Effector memory CD4-positive, alpha-beta T cell (primary cell): ENCODE results near the gene MYT1.

Source experiments
- DNase-seq, 3 donors: peaks; one replicate each; pipeline ENCODE4 v3.0.0-alpha.2; 2020
- H3K27ac ChIP-seq: 2 replicates; pipeline ENCODE4 v1.7.0; 2013; ENCODE audit warnings: mild to moderate bottlenecking, low read length, moderate library complexity; ENCODE audit not compliant: insufficient read depth, poor library complexity, severe bottlenecking
- H3K27me3 ChIP-seq: replicated peaks from 2 replicates; pipeline ENCODE4 v1.7.0; 2013; ENCODE audit warnings: mild to moderate bottlenecking, low read length; ENCODE audit not compliant: insufficient read depth, control insufficient read depth, poor library complexity, severe bottlenecking
- H3K36me3 ChIP-seq: 2 replicates; pipeline ENCODE4 v1.7.0; 2013; ENCODE audit warnings: mild to moderate bottlenecking, low read length, moderate library complexity; ENCODE audit not compliant: control insufficient read depth, insufficient read depth
- H3K4me1 ChIP-seq: 2 replicates; pipeline ENCODE4 v1.7.0; 2013; ENCODE audit warnings: low read length, mild to moderate bottlenecking; ENCODE audit not compliant: control insufficient read depth, insufficient read depth, poor library complexity, severe bottlenecking
- H3K4me3 ChIP-seq: 2 replicates; pipeline ENCODE4 v1.7.0; 2013; ENCODE audit warnings: low read length, low read depth, mild to moderate bottlenecking; ENCODE audit not compliant: insufficient read depth, poor library complexity, severe bottlenecking
- H3K9me3 ChIP-seq: 2 replicates; pipeline ENCODE4 v1.7.0; 2013; ENCODE audit warnings: mild to moderate bottlenecking, low read length, moderate library complexity; ENCODE audit not compliant: control insufficient read depth

Gene MYT1

GRCh38 chr20:64189530-64189966, 25.3 kb downstream of the MYT1 start:
- Histone ChIP-seq H3K4me1 (no peaks in the 10 kb centered on the region), H3K9me3 (no peaks in the 10 kb centered on the region), H3K4me3 (no peak overlapping the region), H3K36me3 (no peaks in the 10 kb centered on the region), H3K27me3 (no peaks in the 10 kb centered on the region), H3K27ac (no peak overlapping the region)
- no peak for DNase-seq

- H3K27ac ChIP-seq = no peak overlapping the region
Observed at GRCh38 chr20:64189986-64190385, 25.7 kb downstream of the MYT1 start.

GRCh38 chr20:64191002-64191401, 26.8 kb downstream of the MYT1 start:
- Histone ChIP-seq H3K27me3 (no peaks in the 10 kb centered on the region), H3K4me1 (no peaks in the 10 kb centered on the region), H3K36me3 (no peaks in the 10 kb centered on the region)

More at GRCh38 chr20:64189986-64190385, 25.7 kb downstream of the MYT1 start:
- H3K27me3 ChIP-seq = no peaks in the 10 kb centered on the region
- no peaks in the 10 kb centered on the region for H3K4me1 ChIP-seq
- no peak overlapping the region for H3K4me3 ChIP-seq
- no peaks in the 10 kb centered on the region for H3K9me3 ChIP-seq
- H3K36me3 ChIP-seq = no peaks in the 10 kb centered on the region
- DNase-seq = no peak

GRCh38 chr20:64192406-64192805, 28.2 kb downstream of the MYT1 start:
- no peaks in the 10 kb centered on the region for H3K9me3 ChIP-seq
- no peak overlapping the region for H3K27ac ChIP-seq
- no peaks in the 10 kb centered on the region for H3K4me1 ChIP-seq
- no peaks in the 10 kb centered on the region for H3K36me3 ChIP-seq
- H3K4me3 ChIP-seq = no peak overlapping the region
- no peak for DNase-seq
- H3K27me3 ChIP-seq = no peaks in the 10 kb centered on the region

More at GRCh38 chr20:64191002-64191401, 26.8 kb downstream of the MYT1 start:
- no peaks in the 10 kb centered on the region for H3K9me3 ChIP-seq
- no peak overlapping the region for H3K27ac ChIP-seq
- DNase-seq = no peak
- no peak overlapping the region for H3K4me3 ChIP-seq

- no peak for DNase-seq
- Histone ChIP-seq H3K4me3 (no peak overlapping the region), H3K27me3 (no peaks in the 10 kb centered on the region), H3K36me3 (no peaks in the 10 kb centered on the region), H3K9me3 (no peaks in the 10 kb centered on the region), H3K27ac (no peak overlapping the region), H3K4me1 (no peaks in the 10 kb centered on the region)
Observed at GRCh38 chr20:64193058-64193457, 28.8 kb downstream of the MYT1 start.

GRCh38 chr20:64194269-64194668, 30.0 kb downstream of the MYT1 start:
- H3K9me3 ChIP-seq = no peaks in the 10 kb centered on the region
- H3K4me3 ChIP-seq = no peak overlapping the region
- H3K36me3 ChIP-seq = no peaks in the 10 kb centered on the region
- H3K27me3 ChIP-seq = no peaks in the 10 kb centered on the region
- no peak for DNase-seq
- H3K4me1 ChIP-seq = no peaks in the 10 kb centered on the region
- no peak overlapping the region for H3K27ac ChIP-seq

- Histone ChIP-seq H3K4me1 (no peaks in the 10 kb centered on the region), H3K27ac (no peak overlapping the region), H3K27me3 (peaks cover 4% of the 10 kb centered on the region), H3K4me3 (no peak overlapping the region), H3K9me3 (no peaks in the 10 kb centered on the region), H3K36me3 (no peaks in the 10 kb centered on the region)
- DNase-seq = no peak
Observed at GRCh38 chr20:64196309-64196708, 32.1 kb downstream of the MYT1 start.

GRCh38 chr20:64196847-64197306, 32.6 kb downstream of the MYT1 start:
- Histone ChIP-seq H3K4me3 (no peak overlapping the region), H3K36me3 (no peaks in the 10 kb centered on the region), H3K27ac (no peak overlapping the region), H3K4me1 (no peaks in the 10 kb centered on the region), H3K27me3 (peaks cover 4% of the 10 kb centered on the region), H3K9me3 (no peaks in the 10 kb centered on the region)
- no peak for DNase-seq

GRCh38 chr20:64198347-64198746, 34.1 kb downstream of the MYT1 start:
- Histone ChIP-seq H3K27ac (no peak overlapping the region), H3K27me3 (peaks cover 4% of the 10 kb centered on the region), H3K9me3 (no peaks in the 10 kb centered on the region), H3K4me3 (no peak overlapping the region), H3K36me3 (no peaks in the 10 kb centered on the region), H3K4me1 (no peaks in the 10 kb centered on the region)
- DNase-seq = no peak

- peaks cover 4% of the 10 kb centered on the region for H3K27me3 ChIP-seq
- DNase-seq = no peak
- H3K27ac ChIP-seq = no peak overlapping the region
- no peaks in the 10 kb centered on the region for H3K36me3 ChIP-seq
- no peaks in the 10 kb centered on the region for H3K4me1 ChIP-seq
- H3K4me3 ChIP-seq = no peak overlapping the region
- no peaks in the 10 kb centered on the region for H3K9me3 ChIP-seq
Observed at GRCh38 chr20:64199395-64199794, 35.1 kb downstream of the MYT1 start.
